Uterus (tissue), 4 donors: ENCODE data around the gene MAP3K7CL. TPM values are rescaled to one million over a fixed set of nuclear protein-coding genes. Genes with fewer than 3 reads are reported as not detected.

Source experiments
- DNase-seq, 2 donors: peaks; one replicate each; pipeline ENCODE4 v3.0.0-alpha.2; 2019 to 2020
- H3K27ac ChIP-seq, 2 donors: fragments of 200-600 bp; sonication (generic); 1 replicate in 1 of 2; 2 replicates in 1 of 2; pipeline ENCODE4 v1.5.1; 2016 to 2018
- H3K27me3 ChIP-seq, 2 donors: fragments of 200-600 bp; sonication (generic); one replicate each; pipeline ENCODE4 v1.5.1; 2018 to 2019; ENCODE audit warnings: control low read depth in 1 of 2
- H3K36me3 ChIP-seq, 2 donors: fragments of 200-600 bp; sonication (generic); one replicate each; pipeline ENCODE4 v1.5.1; 2019; ENCODE audit warnings: control low read depth in 1 of 2
- H3K4me1 ChIP-seq, 2 donors: fragments of 200-600 bp; sonication (generic); one replicate each; pipeline ENCODE4 v1.5.1; 2018 to 2019; ENCODE audit warnings: control low read depth in 1 of 2
- H3K4me3 ChIP-seq, 2 donors: fragments of 200-600 bp; sonication (generic); 1 replicate in 1 of 2; 2 replicates in 1 of 2; pipeline ENCODE4 v1.5.1; 2018 to 2019; ENCODE audit warnings: mild to moderate bottlenecking in 1 of 2
- H3K9me3 ChIP-seq, 2 donors: fragments of 200-600 bp; sonication (generic); one replicate each; pipeline ENCODE4 v1.5.1; 2019; ENCODE audit warnings: control low read depth in 1 of 2
- POLR2A ChIP-seq, 2 donors: fragments of 450-650 bp; IDR thresholded peaks; one replicate each; pipeline ENCODE4 v1.6.1; 2016; ENCODE audit warnings: antibody characterized with exemption in 2 of 2, mild to moderate bottlenecking in 1 of 2, moderate library complexity in 1 of 2
- intact Hi-C: fragments of 100-400 bp; cut with DNase I; formaldehyde crosslinking; loops from one replicate; pipeline ENCODE4 v1.15.1; 2023; ENCODE audit warnings: low total_unique reads
- total RNA-seq, 4 donors: library from RNA; depleted of rRNA in 3 of 4; stranded (reverse); fragments of >200 nt in 3 of 4; gene quantifications; one replicate each; pipeline versions ENCODE4 v1.1.0 to v1.2.4, GENCODE V29; 2014 to 2023
- TF ChIP-seq, protein P1 (sequence below), 4 experiments: fragments of 200-600 bp in 2 of 4; fragments of 450-650 bp in 2 of 4; sonication (generic) in 2 of 4; IDR thresholded peaks; one replicate each; pipeline ENCODE4 v1.5.1; 2016 to 2019; ENCODE audit warnings: antibody characterized with exemption in 4 of 4, mild to moderate bottlenecking in 2 of 4, moderate library complexity in 1 of 4
- donor health status: DM: yes; HTN: yes; CAD: no.

Gene MAP3K7CL
- total RNA-seq, 4 donors from 2014 or later, result 2.3 to 7.3 (median 5.5) TPM

DNA sequence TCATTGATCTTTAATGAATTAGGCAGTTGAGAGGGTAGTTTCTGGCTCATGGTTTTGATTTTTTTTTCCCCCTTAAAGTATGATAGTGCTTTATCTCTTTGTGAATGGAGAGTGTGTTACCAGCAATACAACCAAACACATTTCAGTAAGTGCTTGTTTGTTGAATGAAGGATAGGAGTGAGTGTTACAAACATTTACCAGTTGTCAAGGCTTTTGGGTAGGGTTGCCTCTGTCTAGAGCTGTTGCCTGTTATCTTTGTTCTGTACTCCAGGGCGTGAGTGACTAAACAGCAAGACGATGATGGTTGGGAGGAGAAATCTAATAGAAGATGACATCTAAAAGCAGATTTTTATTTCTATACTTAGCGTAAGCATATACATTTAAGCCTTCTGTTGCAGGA lies 21.5 kb downstream of the MAP3K7CL start:
- no peak overlapping the region for H3K27ac ChIP-seq
- H3K9me3 ChIP-seq, result no peaks in the 10 kb centered on the region
- DNase-seq, result no peak
- no peak for TF ChIP-seq POLR2A (IDR thresholded peaks at IDR 0.05)
- TF ChIP-seq, protein P1, sequence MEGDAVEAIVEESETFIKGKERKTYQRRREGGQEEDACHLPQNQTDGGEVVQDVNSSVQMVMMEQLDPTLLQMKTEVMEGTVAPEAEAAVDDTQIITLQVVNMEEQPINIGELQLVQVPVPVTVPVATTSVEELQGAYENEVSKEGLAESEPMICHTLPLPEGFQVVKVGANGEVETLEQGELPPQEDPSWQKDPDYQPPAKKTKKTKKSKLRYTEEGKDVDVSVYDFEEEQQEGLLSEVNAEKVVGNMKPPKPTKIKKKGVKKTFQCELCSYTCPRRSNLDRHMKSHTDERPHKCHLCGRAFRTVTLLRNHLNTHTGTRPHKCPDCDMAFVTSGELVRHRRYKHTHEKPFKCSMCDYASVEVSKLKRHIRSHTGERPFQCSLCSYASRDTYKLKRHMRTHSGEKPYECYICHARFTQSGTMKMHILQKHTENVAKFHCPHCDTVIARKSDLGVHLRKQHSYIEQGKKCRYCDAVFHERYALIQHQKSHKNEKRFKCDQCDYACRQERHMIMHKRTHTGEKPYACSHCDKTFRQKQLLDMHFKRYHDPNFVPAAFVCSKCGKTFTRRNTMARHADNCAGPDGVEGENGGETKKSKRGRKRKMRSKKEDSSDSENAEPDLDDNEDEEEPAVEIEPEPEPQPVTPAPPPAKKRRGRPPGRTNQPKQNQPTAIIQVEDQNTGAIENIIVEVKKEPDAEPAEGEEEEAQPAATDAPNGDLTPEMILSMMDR (IDR thresholded peaks at IDR 0.05), result no peak
- no peaks in the 10 kb centered on the region for H3K27me3 ChIP-seq
- no peaks in the 10 kb centered on the region for H3K4me1 ChIP-seq
- intact Hi-C loops, result no loop called here
- H3K4me3 ChIP-seq, result no peak overlapping the region
- no peaks in the 10 kb centered on the region for H3K36me3 ChIP-seq

- H3K4me3 ChIP-seq, result no peak overlapping the region
- no peaks in the 10 kb centered on the region for H3K4me1 ChIP-seq
- H3K27me3 ChIP-seq, result no peaks in the 10 kb centered on the region
- no peaks in the 10 kb centered on the region for H3K36me3 ChIP-seq
- no peak overlapping the region for H3K27ac ChIP-seq
- intact Hi-C loops, result no loop called here
- no peak for TF ChIP-seq POLR2A (IDR thresholded peaks at IDR 0.05)
- TF ChIP-seq, protein P1 (IDR thresholded peaks at IDR 0.05), result no peak
- H3K9me3 ChIP-seq, result no peaks in the 10 kb centered on the region
- no peak for DNase-seq
Measured at GRCh38 chr21:29152916-29153315, 22.5 kb downstream of the MAP3K7CL start.

GRCh38 chr21:29154270-29154669 lies 23.8 kb downstream of the MAP3K7CL start:
- TF ChIP-seq POLR2A (IDR thresholded peaks at IDR 0.05), result no peak
- no peak overlapping the region for H3K4me3 ChIP-seq
- H3K36me3 ChIP-seq, result no peaks in the 10 kb centered on the region
- intact Hi-C loops, result no loop called here
- DNase-seq, result no peak
- no peaks in the 10 kb centered on the region for H3K27me3 ChIP-seq
- no peaks in the 10 kb centered on the region for H3K4me1 ChIP-seq
- H3K9me3 ChIP-seq, result no peaks in the 10 kb centered on the region
- H3K27ac ChIP-seq, result no peak overlapping the region

DNA sequence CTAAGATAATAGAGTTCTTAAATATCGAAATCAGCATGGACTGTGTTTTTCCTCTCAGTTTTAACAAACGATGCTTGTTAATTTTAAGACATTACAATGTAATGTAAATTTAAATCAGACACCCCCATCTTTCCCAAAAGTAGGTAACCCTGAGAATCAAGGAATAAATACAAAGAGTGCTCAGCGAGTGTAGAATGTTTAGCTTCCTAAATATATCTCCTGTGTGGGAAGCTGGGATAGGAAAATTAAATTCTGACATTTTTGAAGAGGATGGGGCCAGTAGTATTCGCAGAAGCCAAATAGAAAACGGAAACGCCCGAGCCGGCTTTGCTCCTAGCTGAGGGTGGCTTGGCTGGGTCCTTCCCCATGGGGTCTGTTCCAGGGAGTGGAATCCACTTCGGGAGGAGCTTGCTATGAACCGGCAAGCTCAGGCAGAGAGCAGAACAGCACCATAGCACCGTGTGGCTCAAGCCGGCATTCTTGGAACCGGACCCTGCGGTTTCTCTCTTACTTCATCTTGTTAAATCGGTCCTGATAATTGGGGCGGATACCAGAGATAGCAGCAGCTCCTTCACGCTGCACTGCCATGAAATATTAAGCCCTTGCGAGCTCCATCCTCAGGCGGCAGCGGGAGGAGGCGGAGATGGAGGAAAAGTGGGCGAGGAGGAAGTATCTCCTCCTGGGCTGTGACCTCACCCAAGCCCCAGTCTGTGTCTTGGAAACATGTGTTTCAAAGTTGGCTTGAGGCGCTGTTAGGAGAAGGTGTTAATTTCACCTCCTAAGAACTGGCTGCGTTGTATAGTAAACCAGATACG lies 24.9 kb downstream of the MAP3K7CL start:
- H3K4me3 ChIP-seq, result peak overlapping the region in 1 of 2 donors; percentile 18
- no peaks in the 10 kb centered on the region for H3K4me1 ChIP-seq
- intact Hi-C loops, result no loop called here
- H3K27ac ChIP-seq, result peak overlapping the region; percentile 51 to 58
- H3K9me3 ChIP-seq, result no peaks in the 10 kb centered on the region
- no peaks in the 10 kb centered on the region for H3K36me3 ChIP-seq
- DNase-seq, result peak; percentile 38 to 60
- TF ChIP-seq POLR2A (IDR thresholded peaks at IDR 0.05), result no peak
- TF ChIP-seq, protein P1 (IDR thresholded peaks at IDR 0.05), result peak in 1 of 4 experiments; percentile 5
- no peaks in the 10 kb centered on the region for H3K27me3 ChIP-seq

- Histone ChIP-seq H3K27me3 (no peaks in the 10 kb centered on the region), H3K4me1 (no peaks in the 10 kb centered on the region), H3K4me3 (no peak overlapping the region), H3K27ac (peak overlapping the region; percentile 51 to 58), H3K36me3 (no peaks in the 10 kb centered on the region), H3K9me3 (no peaks in the 10 kb centered on the region)
- DNase-seq, result no peak
- TF ChIP-seq, protein P1 (IDR thresholded peaks at IDR 0.05), result no peak
- TF ChIP-seq POLR2A (IDR thresholded peaks at IDR 0.05), result no peak
- intact Hi-C loops, result no loop called here
Measured at GRCh38 chr21:29155933-29156260, 25.5 kb downstream of the MAP3K7CL start.
